Measurements from ENCODE around the gene PTTG1. TPM values are rescaled to one million over a fixed set of nuclear protein-coding genes. Genes with fewer than 3 reads are reported as not detected.

Gene PTTG1
- total and polyA plus RNA-seq, 2 of the 8 experiments (the other 6 are each of a cell fraction or from before 2014, with no cell fraction given), result 240 to 478 TPM

- TF ChIP-seq, protein P1, sequence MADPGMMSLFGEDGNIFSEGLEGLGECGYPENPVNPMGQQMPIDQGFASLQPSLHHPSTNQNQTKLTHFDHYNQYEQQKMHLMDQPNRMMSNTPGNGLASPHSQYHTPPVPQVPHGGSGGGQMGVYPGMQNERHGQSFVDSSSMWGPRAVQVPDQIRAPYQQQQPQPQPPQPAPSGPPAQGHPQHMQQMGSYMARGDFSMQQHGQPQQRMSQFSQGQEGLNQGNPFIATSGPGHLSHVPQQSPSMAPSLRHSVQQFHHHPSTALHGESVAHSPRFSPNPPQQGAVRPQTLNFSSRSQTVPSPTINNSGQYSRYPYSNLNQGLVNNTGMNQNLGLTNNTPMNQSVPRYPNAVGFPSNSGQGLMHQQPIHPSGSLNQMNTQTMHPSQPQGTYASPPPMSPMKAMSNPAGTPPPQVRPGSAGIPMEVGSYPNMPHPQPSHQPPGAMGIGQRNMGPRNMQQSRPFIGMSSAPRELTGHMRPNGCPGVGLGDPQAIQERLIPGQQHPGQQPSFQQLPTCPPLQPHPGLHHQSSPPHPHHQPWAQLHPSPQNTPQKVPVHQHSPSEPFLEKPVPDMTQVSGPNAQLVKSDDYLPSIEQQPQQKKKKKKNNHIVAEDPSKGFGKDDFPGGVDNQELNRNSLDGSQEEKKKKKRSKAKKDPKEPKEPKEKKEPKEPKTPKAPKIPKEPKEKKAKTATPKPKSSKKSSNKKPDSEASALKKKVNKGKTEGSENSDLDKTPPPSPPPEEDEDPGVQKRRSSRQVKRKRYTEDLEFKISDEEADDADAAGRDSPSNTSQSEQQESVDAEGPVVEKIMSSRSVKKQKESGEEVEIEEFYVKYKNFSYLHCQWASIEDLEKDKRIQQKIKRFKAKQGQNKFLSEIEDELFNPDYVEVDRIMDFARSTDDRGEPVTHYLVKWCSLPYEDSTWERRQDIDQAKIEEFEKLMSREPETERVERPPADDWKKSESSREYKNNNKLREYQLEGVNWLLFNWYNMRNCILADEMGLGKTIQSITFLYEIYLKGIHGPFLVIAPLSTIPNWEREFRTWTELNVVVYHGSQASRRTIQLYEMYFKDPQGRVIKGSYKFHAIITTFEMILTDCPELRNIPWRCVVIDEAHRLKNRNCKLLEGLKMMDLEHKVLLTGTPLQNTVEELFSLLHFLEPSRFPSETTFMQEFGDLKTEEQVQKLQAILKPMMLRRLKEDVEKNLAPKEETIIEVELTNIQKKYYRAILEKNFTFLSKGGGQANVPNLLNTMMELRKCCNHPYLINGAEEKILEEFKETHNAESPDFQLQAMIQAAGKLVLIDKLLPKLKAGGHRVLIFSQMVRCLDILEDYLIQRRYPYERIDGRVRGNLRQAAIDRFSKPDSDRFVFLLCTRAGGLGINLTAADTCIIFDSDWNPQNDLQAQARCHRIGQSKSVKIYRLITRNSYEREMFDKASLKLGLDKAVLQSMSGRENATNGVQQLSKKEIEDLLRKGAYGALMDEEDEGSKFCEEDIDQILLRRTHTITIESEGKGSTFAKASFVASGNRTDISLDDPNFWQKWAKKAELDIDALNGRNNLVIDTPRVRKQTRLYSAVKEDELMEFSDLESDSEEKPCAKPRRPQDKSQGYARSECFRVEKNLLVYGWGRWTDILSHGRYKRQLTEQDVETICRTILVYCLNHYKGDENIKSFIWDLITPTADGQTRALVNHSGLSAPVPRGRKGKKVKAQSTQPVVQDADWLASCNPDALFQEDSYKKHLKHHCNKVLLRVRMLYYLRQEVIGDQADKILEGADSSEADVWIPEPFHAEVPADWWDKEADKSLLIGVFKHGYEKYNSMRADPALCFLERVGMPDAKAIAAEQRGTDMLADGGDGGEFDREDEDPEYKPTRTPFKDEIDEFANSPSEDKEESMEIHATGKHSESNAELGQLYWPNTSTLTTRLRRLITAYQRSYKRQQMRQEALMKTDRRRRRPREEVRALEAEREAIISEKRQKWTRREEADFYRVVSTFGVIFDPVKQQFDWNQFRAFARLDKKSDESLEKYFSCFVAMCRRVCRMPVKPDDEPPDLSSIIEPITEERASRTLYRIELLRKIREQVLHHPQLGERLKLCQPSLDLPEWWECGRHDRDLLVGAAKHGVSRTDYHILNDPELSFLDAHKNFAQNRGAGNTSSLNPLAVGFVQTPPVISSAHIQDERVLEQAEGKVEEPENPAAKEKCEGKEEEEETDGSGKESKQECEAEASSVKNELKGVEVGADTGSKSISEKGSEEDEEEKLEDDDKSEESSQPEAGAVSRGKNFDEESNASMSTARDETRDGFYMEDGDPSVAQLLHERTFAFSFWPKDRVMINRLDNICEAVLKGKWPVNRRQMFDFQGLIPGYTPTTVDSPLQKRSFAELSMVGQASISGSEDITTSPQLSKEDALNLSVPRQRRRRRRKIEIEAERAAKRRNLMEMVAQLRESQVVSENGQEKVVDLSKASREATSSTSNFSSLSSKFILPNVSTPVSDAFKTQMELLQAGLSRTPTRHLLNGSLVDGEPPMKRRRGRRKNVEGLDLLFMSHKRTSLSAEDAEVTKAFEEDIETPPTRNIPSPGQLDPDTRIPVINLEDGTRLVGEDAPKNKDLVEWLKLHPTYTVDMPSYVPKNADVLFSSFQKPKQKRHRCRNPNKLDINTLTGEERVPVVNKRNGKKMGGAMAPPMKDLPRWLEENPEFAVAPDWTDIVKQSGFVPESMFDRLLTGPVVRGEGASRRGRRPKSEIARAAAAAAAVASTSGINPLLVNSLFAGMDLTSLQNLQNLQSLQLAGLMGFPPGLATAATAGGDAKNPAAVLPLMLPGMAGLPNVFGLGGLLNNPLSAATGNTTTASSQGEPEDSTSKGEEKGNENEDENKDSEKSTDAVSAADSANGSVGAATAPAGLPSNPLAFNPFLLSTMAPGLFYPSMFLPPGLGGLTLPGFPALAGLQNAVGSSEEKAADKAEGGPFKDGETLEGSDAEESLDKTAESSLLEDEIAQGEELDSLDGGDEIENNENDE (IDR thresholded peaks at IDR 0.05; ENCODE audit: insufficient replicate concordance, low read length), result no peak
- TF ChIP-seq HDAC2 (IDR thresholded peaks at IDR 0.05; ENCODE audit: borderline replicate concordance in 1 of 2, low read depth in 2 of 2, low read length in 2 of 2) (no peak), USF2 (IDR thresholded peaks at IDR 0.05; ENCODE audit: low read length) (no peak), POU5F1 (IDR thresholded peaks at IDR 0.05; ENCODE audit: low read depth, low read length) (no peak), CEBPB (IDR thresholded peaks at IDR 0.05; ENCODE audit: low read depth, low read length) (no peak), RNF2 (IDR thresholded peaks at IDR 0.05; ENCODE audit: borderline replicate concordance, low read depth, low read length, missing control alignments, poor library complexity, severe bottlenecking) (no peak), CBX5 (IDR thresholded peaks at IDR 0.05; ENCODE audit: low read depth, low read length) (no peak), HDAC6 (IDR thresholded peaks at IDR 0.05; ENCODE audit: low read depth, low read length) (no peak), RFX5 (IDR thresholded peaks at IDR 0.05; ENCODE audit: borderline replicate concordance, low read depth, low read length) (no peak), GABPA (IDR thresholded peaks at IDR 0.05; ENCODE audit: borderline replicate concordance, insufficient read depth, low read length) (no peak)
These were observed 34.2 kb upstream of the PTTG1 start (continued) for GRCh38 chr5:160387445-160387844.
